ENCODE data around the gene ST6GALNAC6.
A peak's percentile ranks its signal among the peaks of the same experiment; 100 is the strongest.

The ST6GALNAC6 gene

GRCh38 chr9:127931092-127931881, 31.9 kb upstream of the ST6GALNAC6 start:
- DNase-seq (ENCODE audit: low read depth): no peak

GRCh38 chr9:127930231-127931091, 31.1 kb upstream of the ST6GALNAC6 start, which contains the start of gene PIP5KL1:
Gene PIP5KL1 (minus strand): TSS chr9:127930777. CDS start chr9:127930752, 25 bp downstream.
- DNase-seq (ENCODE audit: low read depth): peak; percentile 57

GRCh38 chr9:127929625-127929979, 30.2 kb upstream of the ST6GALNAC6 start:
- DNase-seq (ENCODE audit: low read depth): no peak

- DNase-seq (ENCODE audit: low read depth): no peak
Measured at GRCh38 chr9:127928676-127929624, 29.5 kb upstream of the ST6GALNAC6 start.

GRCh38 chr9:127927988-127928675, 28.7 kb upstream of the ST6GALNAC6 start:
- no peak for DNase-seq (ENCODE audit: low read depth)

- DNase-seq (ENCODE audit: low read depth): peak; percentile 70
Measured at GRCh38 chr9:127927201-127927987, 28.0 kb upstream of the ST6GALNAC6 start.

- DNase-seq (ENCODE audit: low read depth): no peak
Measured at GRCh38 chr9:127926906-127927200, 27.4 kb upstream of the ST6GALNAC6 start.

GRCh38 chr9:127925959-127926905, 26.8 kb upstream of the ST6GALNAC6 start:
- no peak for DNase-seq (ENCODE audit: low read depth)

- DNase-seq (ENCODE audit: low read depth): no peak
Measured at GRCh38 chr9:127924736-127925444, 25.5 kb upstream of the ST6GALNAC6 start.

GRCh38 chr9:127923771-127924170, 24.4 kb upstream of the ST6GALNAC6 start:
- DNase-seq (ENCODE audit: low read depth): no peak

- no peak for DNase-seq (ENCODE audit: low read depth)
Measured at GRCh38 chr9:127923046-127923445, 23.6 kb upstream of the ST6GALNAC6 start.

GRCh38 chr9:127921557-127922120, 22.2 kb upstream of the ST6GALNAC6 start:
- DNase-seq (ENCODE audit: low read depth): peak; percentile 79

GRCh38 chr9:127920794-127921193, 21.4 kb upstream of the ST6GALNAC6 start:
- no peak for DNase-seq (ENCODE audit: low read depth)

GRCh38 chr9:127919253-127919815, 19.9 kb upstream of the ST6GALNAC6 start:
- DNase-seq (ENCODE audit: low read depth): no peak

- DNase-seq (ENCODE audit: low read depth): no peak
Measured at GRCh38 chr9:127918183-127919107, 19.0 kb upstream of the ST6GALNAC6 start.

- DNase-seq (ENCODE audit: low read depth): no peak
Measured at GRCh38 chr9:127917603-127918002, 18.2 kb upstream of the ST6GALNAC6 start.
